ENCODE results near the gene MGAT5. TPM values are rescaled to one million over a fixed set of nuclear protein-coding genes. Genes with fewer than 3 reads are reported as not detected.

MGAT5 gene
- total RNA-seq, 1 donor from 2014 or later = 21.2 TPM

DNA sequence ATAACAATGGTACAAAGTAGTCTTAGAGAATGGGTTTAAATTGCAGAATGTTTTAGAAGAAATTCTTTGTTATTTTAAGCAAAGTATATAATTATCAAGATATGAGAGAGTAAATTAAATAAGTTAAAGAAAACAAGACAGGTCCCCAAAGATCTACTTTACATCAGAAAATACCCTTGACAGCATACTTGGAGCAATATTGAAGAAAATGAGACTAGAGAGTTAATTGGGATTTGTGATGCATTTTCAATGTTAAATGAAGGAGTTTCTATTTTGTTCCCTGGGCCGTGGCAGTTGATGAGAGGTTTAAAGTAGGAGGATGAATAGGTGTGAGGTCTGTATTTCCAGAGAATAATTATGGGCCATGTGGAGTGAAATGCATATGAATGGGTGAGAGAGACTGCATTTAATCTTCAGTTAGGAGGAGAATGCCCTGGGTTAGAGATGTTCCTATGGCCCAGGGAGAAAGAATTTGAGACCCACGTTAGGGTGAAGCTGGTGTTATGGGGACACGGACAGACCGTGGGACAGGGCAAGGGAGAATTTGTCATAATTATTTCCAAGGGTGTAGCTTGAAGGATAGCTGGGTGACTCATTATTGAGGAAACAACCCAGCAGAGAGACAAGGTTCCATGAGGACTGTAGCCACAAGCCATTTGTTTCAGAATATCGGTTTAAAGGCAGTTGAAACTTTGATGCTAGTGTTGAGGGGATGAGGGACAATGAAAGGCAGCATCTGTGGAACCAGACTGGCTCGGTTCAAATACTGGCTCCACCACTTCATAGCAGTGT lies 22.7 kb downstream of the MGAT5 start:
- TF ChIP-seq, protein P1, sequence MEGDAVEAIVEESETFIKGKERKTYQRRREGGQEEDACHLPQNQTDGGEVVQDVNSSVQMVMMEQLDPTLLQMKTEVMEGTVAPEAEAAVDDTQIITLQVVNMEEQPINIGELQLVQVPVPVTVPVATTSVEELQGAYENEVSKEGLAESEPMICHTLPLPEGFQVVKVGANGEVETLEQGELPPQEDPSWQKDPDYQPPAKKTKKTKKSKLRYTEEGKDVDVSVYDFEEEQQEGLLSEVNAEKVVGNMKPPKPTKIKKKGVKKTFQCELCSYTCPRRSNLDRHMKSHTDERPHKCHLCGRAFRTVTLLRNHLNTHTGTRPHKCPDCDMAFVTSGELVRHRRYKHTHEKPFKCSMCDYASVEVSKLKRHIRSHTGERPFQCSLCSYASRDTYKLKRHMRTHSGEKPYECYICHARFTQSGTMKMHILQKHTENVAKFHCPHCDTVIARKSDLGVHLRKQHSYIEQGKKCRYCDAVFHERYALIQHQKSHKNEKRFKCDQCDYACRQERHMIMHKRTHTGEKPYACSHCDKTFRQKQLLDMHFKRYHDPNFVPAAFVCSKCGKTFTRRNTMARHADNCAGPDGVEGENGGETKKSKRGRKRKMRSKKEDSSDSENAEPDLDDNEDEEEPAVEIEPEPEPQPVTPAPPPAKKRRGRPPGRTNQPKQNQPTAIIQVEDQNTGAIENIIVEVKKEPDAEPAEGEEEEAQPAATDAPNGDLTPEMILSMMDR (IDR thresholded peaks at IDR 0.05) = no peak
- TF ChIP-seq EZH2phosphoT487 (IDR thresholded peaks at IDR 0.05) (no peak), EZH2 (IDR thresholded peaks at IDR 0.05) (no peak)
- no peak overlapping the region for H3K9ac ChIP-seq

DNA sequence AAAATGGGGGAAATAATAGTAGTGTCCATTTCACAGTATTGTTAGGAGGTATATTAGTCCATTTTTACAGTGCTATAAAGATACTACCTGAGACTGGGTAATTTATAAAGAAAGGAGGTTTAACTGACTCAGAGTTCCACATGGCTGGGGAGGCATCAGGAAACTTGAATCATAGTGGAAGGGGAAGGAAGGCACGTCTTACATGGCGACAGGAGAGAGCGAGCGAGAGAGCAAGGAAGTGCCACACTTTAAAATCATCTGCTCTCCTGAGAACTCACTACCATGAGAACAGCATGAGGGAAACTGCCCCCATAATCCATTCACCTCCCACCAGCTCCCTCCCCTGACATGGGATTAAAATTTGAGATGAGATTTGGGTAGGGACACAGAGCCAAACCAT lies 23.4 kb downstream of the MGAT5 start:
- Histone ChIP-seq H3K79me2 (ENCODE audit: low read depth) (no peaks in the 10 kb centered on the region), H2AFZ (replicated peaks) (no peak overlapping the region), H3K36me3 (no peaks in the 10 kb centered on the region), H3K4me1 (no peaks in the 10 kb centered on the region), H3K9ac (no peak overlapping the region), H3K27me3 (no peaks in the 10 kb centered on the region), H3K4me2 (no peak overlapping the region), H3F3A (ENCODE audit: low read depth) (no peaks in the 10 kb centered on the region), H3K27ac (no peak overlapping the region), H3K4me3 (no peak overlapping the region), H3K9me3 (ENCODE audit: low read depth) (no peaks in the 10 kb centered on the region), H4K20me1 (ENCODE audit: low read depth) (peaks cover 4% of the 10 kb centered on the region)
- H3K4me3 Mint-ChIP-seq = no peak overlapping the region
- no peak for DNase-seq (ENCODE audit: low spot score)
- H3K27ac Mint-ChIP-seq = no peak overlapping the region
- H3K36me3 Mint-ChIP-seq = no peaks in the 10 kb centered on the region
- H3K27me3 Mint-ChIP-seq (ENCODE audit: insufficient read depth, low read depth) = no peaks in the 10 kb centered on the region
- TF ChIP-seq, protein P1 (IDR thresholded peaks at IDR 0.05) = no peak
- TF ChIP-seq EZH2 (IDR thresholded peaks at IDR 0.05) (no peak), EZH2phosphoT487 (IDR thresholded peaks at IDR 0.05) (no peak)
- no peaks in the 10 kb centered on the region for H3K9me3 Mint-ChIP-seq
- H3K4me1 Mint-ChIP-seq = peaks cover 14% of the 10 kb centered on the region

More for the DNA sequence above, 22.7 kb downstream of the MGAT5 start:
- H3K9me3 ChIP-seq (ENCODE audit: low read depth) = no peaks in the 10 kb centered on the region
- DNase-seq (ENCODE audit: low spot score) = no peak
- no peak overlapping the region for H3K4me3 ChIP-seq
- no peaks in the 10 kb centered on the region for H3K36me3 ChIP-seq
- Mint-ChIP-seq H3K27ac (no peak overlapping the region), H3K9me3 (no peaks in the 10 kb centered on the region), H3K36me3 (no peaks in the 10 kb centered on the region), H3K4me3 (no peak overlapping the region), H3K27me3 (ENCODE audit: insufficient read depth, low read depth) (no peaks in the 10 kb centered on the region), H3K4me1 (peaks cover 20% of the 10 kb centered on the region)
- H3K4me2 ChIP-seq = no peak overlapping the region
- peak overlapping the region; percentile 47 for H3K27ac ChIP-seq
- H3F3A ChIP-seq (ENCODE audit: low read depth) = no peaks in the 10 kb centered on the region
- no peaks in the 10 kb centered on the region for H3K27me3 ChIP-seq
- no peaks in the 10 kb centered on the region for H3K79me2 ChIP-seq (ENCODE audit: low read depth)
- no peak overlapping the region for H2AFZ ChIP-seq (replicated peaks)
- peaks cover 4% of the 10 kb centered on the region for H4K20me1 ChIP-seq (ENCODE audit: low read depth)
- H3K4me1 ChIP-seq = no peaks in the 10 kb centered on the region

DNA sequence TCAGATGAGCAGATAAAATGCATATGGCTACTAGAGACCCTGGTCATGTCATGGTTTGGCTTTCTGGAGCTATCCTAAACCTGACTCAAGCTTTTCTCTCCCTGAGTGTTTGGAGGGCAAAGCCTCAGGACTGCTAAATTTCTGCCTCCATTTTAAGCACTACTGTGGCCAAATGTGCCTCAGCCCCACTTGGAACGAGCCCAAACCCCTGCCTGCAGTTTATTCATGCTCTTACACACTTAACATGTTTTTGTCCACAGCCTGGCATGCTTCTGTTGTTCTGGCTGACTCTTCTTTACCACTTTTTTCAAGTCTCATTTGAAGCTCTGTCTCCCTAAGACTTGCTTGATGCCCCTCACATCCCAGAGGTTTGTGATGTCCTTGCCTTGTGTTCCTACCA lies 24.7 kb downstream of the MGAT5 start:
- no peaks in the 10 kb centered on the region for H3K27me3 Mint-ChIP-seq (ENCODE audit: insufficient read depth, low read depth)
- Histone ChIP-seq H4K20me1 (ENCODE audit: low read depth) (peaks cover 4% of the 10 kb centered on the region), H3K27me3 (no peaks in the 10 kb centered on the region), H2AFZ (replicated peaks) (no peak overlapping the region), H3K4me2 (no peak overlapping the region), H3K4me1 (no peaks in the 10 kb centered on the region), H3K79me2 (ENCODE audit: low read depth) (no peaks in the 10 kb centered on the region), H3K27ac (no peak overlapping the region), H3K9ac (no peak overlapping the region), H3K4me3 (no peak overlapping the region), H3F3A (ENCODE audit: low read depth) (no peaks in the 10 kb centered on the region), H3K36me3 (no peaks in the 10 kb centered on the region), H3K9me3 (ENCODE audit: low read depth) (no peaks in the 10 kb centered on the region)
- no peaks in the 10 kb centered on the region for H3K9me3 Mint-ChIP-seq
- H3K4me3 Mint-ChIP-seq = no peak overlapping the region
- no peaks in the 10 kb centered on the region for H3K36me3 Mint-ChIP-seq
- H3K27ac Mint-ChIP-seq = no peak overlapping the region
- no peak for DNase-seq (ENCODE audit: low spot score)
- H3K4me1 Mint-ChIP-seq = peaks cover 8% of the 10 kb centered on the region
- TF ChIP-seq, protein P1 (IDR thresholded peaks at IDR 0.05) = no peak
- TF ChIP-seq EZH2phosphoT487 (IDR thresholded peaks at IDR 0.05) (no peak), EZH2 (IDR thresholded peaks at IDR 0.05) (no peak)
